Kidney (tissue), 14 donors: Measurements from ENCODE around the gene IRX4. TPM values are rescaled to one million over a fixed set of nuclear protein-coding genes. Genes with fewer than 3 reads are reported as not detected.

Source experiments
- DNase-seq, 5 donors: peaks; one replicate each; pipeline ENCODE4 v3.0.0-alpha.2; 2013 to 2020
- FAIRE-seq: peaks from 2 replicates; lab custom pipeline; 2012; peaks lifted over from hg19 to GRCh38; lab: Jason Lieb, UNC
- H3K27ac ChIP-seq, 2 donors: one replicate each; pipeline ENCODE4 v1.7.0; 2013; ENCODE audit warnings: low read depth in 2 of 2, low read length in 2 of 2, inconsistent platforms in 1 of 2
- H3K27me3 ChIP-seq: one replicate; pipeline ENCODE4 v1.7.1; 2013; ENCODE audit warnings: low read length, inconsistent platforms; ENCODE audit not compliant: control insufficient read depth, insufficient read depth
- H3K36me3 ChIP-seq, 3 donors: one replicate each; pipeline versions ENCODE4 v1.7.0 to v1.7.1; 2013; ENCODE audit warnings: low read length in 3 of 3, control low read depth in 1 of 3, inconsistent platforms in 1 of 3; ENCODE audit not compliant: insufficient read depth in 3 of 3, control insufficient read depth in 2 of 3
- H3K4me1 ChIP-seq, 3 donors: one replicate each; pipeline versions ENCODE4 v1.7.0 to v1.7.1; 2013; ENCODE audit warnings: low read length in 3 of 3, inconsistent platforms in 1 of 3, low read depth in 1 of 3; ENCODE audit not compliant: control insufficient read depth in 2 of 3, insufficient read depth in 2 of 3
- H3K4me3 ChIP-seq, 3 donors: one replicate each; pipeline versions ENCODE4 v1.7.0 to v1.8.1; 2013; ENCODE audit warnings: low read length in 3 of 3, control low read depth in 1 of 3, inconsistent platforms in 1 of 3
- H3K9ac ChIP-seq, 3 donors: one replicate each; pipeline versions ENCODE4 v1.7.0 to v1.7.1; 2013; ENCODE audit warnings: low read length in 3 of 3, control low read depth in 1 of 3, inconsistent platforms in 1 of 3
- H3K9me3 ChIP-seq, 3 donors: one replicate each; pipeline versions ENCODE4 v1.7.0 to v1.7.1; 2013; ENCODE audit warnings: low read length in 3 of 3, control low read depth in 1 of 3, inconsistent platforms in 1 of 3; ENCODE audit not compliant: control insufficient read depth in 2 of 3, insufficient read depth in 1 of 3
- intact Hi-C: fragments of 100-400 bp; cut with DNase I; formaldehyde crosslinking; loops from one replicate; pipeline ENCODE4 v1.11.1; 2022
- polyA plus RNA-seq: library from polyadenylated mRNA; stranded (reverse); fragments of 350-450 nt; fragmentation: Illumina TruSeq; extraction: RNeasy Lipid Tissue Mini Kit (QIAGEN cat#74804); gene quantifications from one replicate; pipeline ENCODE4 v1.2.3, GENCODE V29; 2014; ENCODE audit warnings: low read depth, low replicate concordance; ENCODE audit not compliant: insufficient read depth
- total RNA-seq: library from RNA; stranded (reverse); fragmentation: NEBNext Ultra II Directional; extraction: Animal tissue kit (Norgen Biotek cat#: 25700); gene quantifications from one replicate; pipeline ENCODE4 v1.2.1, GENCODE V29; 2021
- TF ChIP-seq, protein P1 (sequence below): IDR thresholded peaks from 3 replicates; pipeline ENCODE4 v1.5.1; 2012; ENCODE audit warnings: mild to moderate bottlenecking, moderate library complexity, borderline replicate concordance; ENCODE audit not compliant: insufficient read depth; ENCODE audit errors: extremely low read depth
- donor health status: control.
- donor health status: control.
- donor health status: control.
- donor health status: control.
- donor health status: control.
- donor health status: DM: yes; HTN: yes; CAD: no.
- donor health status: Normal renal cell carcinoma (clear cell type).

Gene IRX4
- total and polyA plus RNA-seq, 2 donors from 2014 or later: not detected

DNA sequence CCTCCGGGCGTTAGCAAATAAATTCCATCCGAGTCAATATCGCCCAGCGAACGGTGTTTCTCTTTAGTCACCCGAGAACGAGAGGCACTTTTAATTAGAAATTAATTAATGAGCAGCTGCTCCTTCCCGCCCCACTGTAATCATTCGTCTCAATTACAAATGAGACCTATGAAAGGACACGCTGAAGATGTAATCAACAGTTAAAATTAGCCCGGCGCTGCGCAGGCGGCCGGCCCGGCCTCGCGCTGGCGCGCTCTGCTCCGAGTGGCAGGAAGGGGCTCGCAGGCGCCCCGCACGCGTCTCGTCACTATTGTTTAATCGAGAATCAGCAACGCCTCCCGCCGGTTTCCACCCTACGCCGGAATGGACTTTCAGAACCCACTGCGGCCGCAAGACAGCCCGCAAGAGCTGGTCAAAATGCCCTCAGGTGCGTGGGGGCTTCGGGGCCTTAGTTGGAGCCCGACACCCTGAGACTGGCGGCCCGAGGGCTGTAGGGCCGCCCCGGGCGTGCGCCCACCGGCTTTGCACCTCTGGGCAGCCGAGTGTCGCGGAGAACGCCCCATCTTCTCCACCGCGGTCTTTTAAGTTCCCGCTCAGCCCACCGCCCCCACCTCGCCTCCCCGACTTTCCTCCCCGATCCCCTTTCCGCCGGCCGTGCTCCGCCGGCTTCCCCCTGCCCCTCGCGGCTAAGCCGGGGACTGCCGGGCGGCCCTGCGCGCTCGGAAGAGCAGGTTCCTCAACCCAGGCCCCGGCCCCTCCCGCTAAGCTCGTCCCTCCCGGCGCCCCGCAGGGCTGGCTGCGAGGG lies 597 bp upstream of the IRX4 start:
- Histone ChIP-seq H3K27me3 (peaks cover 32% of the 10 kb centered on the region), H3K9me3 (no peaks in the 10 kb centered on the region), H3K4me3 (no peak overlapping the region), H3K9ac (no peak overlapping the region), H3K36me3 (no peaks in the 10 kb centered on the region), H3K27ac (no peak overlapping the region), H3K4me1 (no peaks in the 10 kb centered on the region)
- no peak for FAIRE-seq
- DNase-seq: peak in 2 of 5 donors; percentile 43 to 74
- intact Hi-C loops: no loop called here
- TF ChIP-seq, protein P1, sequence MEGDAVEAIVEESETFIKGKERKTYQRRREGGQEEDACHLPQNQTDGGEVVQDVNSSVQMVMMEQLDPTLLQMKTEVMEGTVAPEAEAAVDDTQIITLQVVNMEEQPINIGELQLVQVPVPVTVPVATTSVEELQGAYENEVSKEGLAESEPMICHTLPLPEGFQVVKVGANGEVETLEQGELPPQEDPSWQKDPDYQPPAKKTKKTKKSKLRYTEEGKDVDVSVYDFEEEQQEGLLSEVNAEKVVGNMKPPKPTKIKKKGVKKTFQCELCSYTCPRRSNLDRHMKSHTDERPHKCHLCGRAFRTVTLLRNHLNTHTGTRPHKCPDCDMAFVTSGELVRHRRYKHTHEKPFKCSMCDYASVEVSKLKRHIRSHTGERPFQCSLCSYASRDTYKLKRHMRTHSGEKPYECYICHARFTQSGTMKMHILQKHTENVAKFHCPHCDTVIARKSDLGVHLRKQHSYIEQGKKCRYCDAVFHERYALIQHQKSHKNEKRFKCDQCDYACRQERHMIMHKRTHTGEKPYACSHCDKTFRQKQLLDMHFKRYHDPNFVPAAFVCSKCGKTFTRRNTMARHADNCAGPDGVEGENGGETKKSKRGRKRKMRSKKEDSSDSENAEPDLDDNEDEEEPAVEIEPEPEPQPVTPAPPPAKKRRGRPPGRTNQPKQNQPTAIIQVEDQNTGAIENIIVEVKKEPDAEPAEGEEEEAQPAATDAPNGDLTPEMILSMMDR: no peak

DNA sequence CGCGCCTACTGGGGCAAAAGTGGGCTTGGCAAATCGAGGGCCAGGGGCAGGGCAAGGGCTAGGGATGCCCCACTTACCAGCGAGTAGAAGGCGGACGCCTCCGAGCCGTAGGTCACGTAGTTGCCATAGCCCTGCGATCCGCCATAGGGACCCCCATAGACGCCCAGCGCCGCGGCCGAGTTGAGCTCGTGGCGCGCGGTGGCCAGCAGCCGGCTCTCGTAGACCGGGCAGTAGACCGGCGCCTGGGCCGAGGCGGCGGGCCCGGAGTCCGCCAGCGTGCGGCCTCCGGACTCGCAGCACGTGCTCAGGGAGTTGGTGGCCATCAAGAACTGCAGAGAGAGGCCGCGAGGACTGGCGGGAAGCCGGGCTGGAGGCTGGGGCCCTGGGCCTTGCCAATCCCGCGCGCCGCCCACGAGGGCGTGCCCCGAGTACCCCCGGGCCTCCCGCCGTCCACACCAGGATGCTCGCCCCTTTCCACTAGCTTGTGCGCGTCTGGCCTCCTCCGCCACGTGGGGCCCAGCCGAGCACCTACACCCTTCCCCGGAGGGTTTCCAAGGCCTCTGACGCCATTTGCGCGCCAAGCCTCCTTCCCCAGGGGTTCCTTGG lies 891 bp downstream of the IRX4 start:
- no peaks in the 10 kb centered on the region for H3K36me3 ChIP-seq
- intact Hi-C loops: no loop called here
- DNase-seq (peak in 1 of 5 donors; percentile 68), FAIRE-seq (no peak)
- H3K9ac ChIP-seq: no peak overlapping the region
- no peak overlapping the region for H3K27ac ChIP-seq
- H3K9me3 ChIP-seq: no peaks in the 10 kb centered on the region
- H3K4me3 ChIP-seq: no peak overlapping the region
- no peaks in the 10 kb centered on the region for H3K4me1 ChIP-seq
- TF ChIP-seq, protein P1: no peak
- H3K27me3 ChIP-seq: peaks cover 40% of the 10 kb centered on the region

DNA sequence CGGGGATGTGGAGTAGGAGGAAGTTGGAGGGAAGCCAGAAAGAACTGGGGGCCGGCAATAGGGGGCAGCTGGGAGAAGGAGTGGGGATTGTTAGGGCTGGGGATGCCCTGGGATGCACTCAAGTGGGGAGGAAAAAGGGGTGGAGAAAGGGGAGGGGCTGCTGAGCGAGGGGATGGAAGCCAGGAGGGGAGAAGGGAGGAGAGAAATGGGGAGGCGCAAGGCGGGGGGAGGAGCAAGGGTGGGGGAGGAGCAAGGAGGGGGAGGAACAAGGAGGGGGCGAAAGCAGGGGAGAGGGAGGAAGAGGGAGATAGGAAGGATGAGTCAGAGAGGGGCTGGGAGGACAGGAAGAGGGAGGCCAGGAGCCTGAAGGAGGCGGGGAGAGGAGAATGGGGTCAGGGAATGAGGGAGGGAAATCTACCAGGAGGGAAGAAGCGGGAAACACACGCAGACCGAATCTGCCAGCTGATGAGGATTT lies 1.6 kb downstream of the IRX4 start:
- Histone ChIP-seq H3K4me3 (no peak overlapping the region), H3K9ac (no peak overlapping the region), H3K27me3 (peaks cover 40% of the 10 kb centered on the region), H3K9me3 (no peaks in the 10 kb centered on the region), H3K27ac (no peak overlapping the region), H3K36me3 (no peaks in the 10 kb centered on the region), H3K4me1 (no peaks in the 10 kb centered on the region)
- DNase-seq (peak in 2 of 5 donors; percentile 26 to 66), FAIRE-seq (no peak)
- TF ChIP-seq, protein P1: no peak
- intact Hi-C loops: no loop called here
